Thyroid gland (tissue), 4 donors: ENCODE data around the gene DBT.

Source experiments
- CTCF ChIP-seq, 6 experiments: fragments of 200-600 bp in 3 of 6; fragments of 450-650 bp in 3 of 6; sonication (generic) in 3 of 6; IDR thresholded peaks; one replicate each; pipeline ENCODE4 v1.5.1; 2016 to 2019; ENCODE audit warnings: antibody characterized with exemption in 6 of 6, mild to moderate bottlenecking in 2 of 6, inconsistent platforms in 1 of 6, moderate library complexity in 1 of 6
- POLR2A ChIP-seq, 2 donors: fragments of 450-650 bp; IDR thresholded peaks; one replicate each; pipeline ENCODE4 v1.6.1; 2017; ENCODE audit warnings: antibody characterized with exemption in 2 of 2, mild to moderate bottlenecking in 2 of 2, moderate library complexity in 1 of 2

- no peak for TF ChIP-seq CTCF (IDR thresholded peaks at IDR 0.05)
- no peak for TF ChIP-seq POLR2A (IDR thresholded peaks at IDR 0.05)
Measured at GRCh38 chr1:100240631-100241030, 9.0 kb downstream of the DBT start.
